Muscle layer of colon (tissue), 2 donors: ENCODE measurements around the gene CRYGN.
A peak's percentile ranks its signal among the peaks of the same experiment; 100 is the strongest.

Experiments
- H3K27ac ChIP-seq: one replicate; pipeline ENCODE4 v1.7.0; 2013; ENCODE audit warnings: low read depth, mild to moderate bottlenecking, low read length, moderate library complexity
- H3K27me3 ChIP-seq, 2 donors: one replicate each; pipeline ENCODE4 v1.7.0; 2013; ENCODE audit warnings: low read length in 2 of 2, mild to moderate bottlenecking in 2 of 2; ENCODE audit not compliant: insufficient read depth in 2 of 2, control insufficient read depth in 1 of 2
- H3K36me3 ChIP-seq: one replicate; pipeline ENCODE4 v1.7.0; 2013; ENCODE audit warnings: mild to moderate bottlenecking, low read length; ENCODE audit not compliant: insufficient read depth
- H3K4me1 ChIP-seq: one replicate; pipeline ENCODE4 v1.7.0; 2013; ENCODE audit warnings: mild to moderate bottlenecking, low read length; ENCODE audit not compliant: insufficient read depth
- H3K4me3 ChIP-seq, 2 donors: one replicate each; pipeline ENCODE4 v1.7.0; 2013; ENCODE audit warnings: low read length in 2 of 2, low read depth in 1 of 2, mild to moderate bottlenecking in 1 of 2, moderate library complexity in 1 of 2
- H3K9ac ChIP-seq: one replicate; pipeline ENCODE4 v1.7.0; 2013; ENCODE audit warnings: low read length
- H3K9me3 ChIP-seq: one replicate; pipeline ENCODE4 v1.7.0; 2013; ENCODE audit warnings: mild to moderate bottlenecking, low read length
- donor health status: abdominal sarcoma.
- donor health status: Adenocarcinoma of cecum.

The CRYGN gene

GRCh38 chr7:151416941-151417315, 23.0 kb downstream of the CRYGN start:
- Histone ChIP-seq H3K36me3 (no peaks in the 10 kb centered on the region), H3K4me3 (no peak overlapping the region), H3K9me3 (no peaks in the 10 kb centered on the region), H3K27ac (no peak overlapping the region), H3K27me3 (peaks cover 0 to 3% of the 10 kb centered on the region in 2 donors), H3K9ac (no peak overlapping the region), H3K4me1 (no peaks in the 10 kb centered on the region)

GRCh38 chr7:151416112-151416940, 23.6 kb downstream of the CRYGN start:
- no peaks in the 10 kb centered on the region for H3K36me3 ChIP-seq
- no peak overlapping the region for H3K4me3 ChIP-seq
- H3K9me3 ChIP-seq: no peaks in the 10 kb centered on the region
- no peaks in the 10 kb centered on the region for H3K4me1 ChIP-seq
- H3K9ac ChIP-seq: no peak overlapping the region
- H3K27ac ChIP-seq: no peak overlapping the region
- H3K27me3 ChIP-seq: peaks cover 0 to 9% of the 10 kb centered on the region in 2 donors

GRCh38 chr7:151415375-151416105, 24.4 kb downstream of the CRYGN start:
- Histone ChIP-seq H3K9me3 (no peaks in the 10 kb centered on the region), H3K27ac (no peak overlapping the region), H3K9ac (no peak overlapping the region), H3K27me3 (peaks cover 0 to 17% of the 10 kb centered on the region in 2 donors), H3K36me3 (no peaks in the 10 kb centered on the region), H3K4me1 (no peaks in the 10 kb centered on the region), H3K4me3 (no peak overlapping the region)

GRCh38 chr7:151413241-151413640, 26.7 kb downstream of the CRYGN start:
- no peak overlapping the region for H3K27ac ChIP-seq
- peaks cover 6 to 33% of the 10 kb centered on the region in 2 donors for H3K27me3 ChIP-seq
- H3K9me3 ChIP-seq: no peaks in the 10 kb centered on the region
- no peaks in the 10 kb centered on the region for H3K36me3 ChIP-seq
- H3K4me1 ChIP-seq: no peaks in the 10 kb centered on the region
- H3K9ac ChIP-seq: no peak overlapping the region
- H3K4me3 ChIP-seq: no peak overlapping the region

- no peak overlapping the region for H3K9ac ChIP-seq
These were observed 27.6 kb downstream of the CRYGN start for GRCh38 chr7:151412318-151412717.

GRCh38 chr7:151411551-151411950, 28.4 kb downstream of the CRYGN start:
- no peaks in the 10 kb centered on the region for H3K36me3 ChIP-seq
- H3K9me3 ChIP-seq: no peaks in the 10 kb centered on the region
- H3K4me1 ChIP-seq: no peaks in the 10 kb centered on the region
- H3K27ac ChIP-seq: no peak overlapping the region
- H3K9ac ChIP-seq: no peak overlapping the region
- H3K27me3 ChIP-seq: peaks cover 6 to 33% of the 10 kb centered on the region in 2 donors
- H3K4me3 ChIP-seq: no peak overlapping the region

More at GRCh38 chr7:151412318-151412717, 27.6 kb downstream of the CRYGN start:
- no peaks in the 10 kb centered on the region for H3K4me1 ChIP-seq
- H3K36me3 ChIP-seq: no peaks in the 10 kb centered on the region
- H3K4me3 ChIP-seq: no peak overlapping the region
- H3K27me3 ChIP-seq: peaks cover 6 to 33% of the 10 kb centered on the region in 2 donors
- no peak overlapping the region for H3K27ac ChIP-seq
- no peaks in the 10 kb centered on the region for H3K9me3 ChIP-seq

GRCh38 chr7:151410405-151411390, 29.2 kb downstream of the CRYGN start:
- Histone ChIP-seq H3K9me3 (no peaks in the 10 kb centered on the region), H3K36me3 (no peaks in the 10 kb centered on the region), H3K4me1 (no peaks in the 10 kb centered on the region), H3K27me3 (peaks cover 6 to 33% of the 10 kb centered on the region in 2 donors), H3K27ac (no peak overlapping the region), H3K4me3 (peak overlapping the region; percentile 43 to 62), H3K9ac (no peak overlapping the region)

- H3K4me1 ChIP-seq: no peaks in the 10 kb centered on the region
- no peak within 1 kb of the TSS for H3K9ac ChIP-seq
- no peaks in the 10 kb centered on the region for H3K36me3 ChIP-seq
- H3K27me3 ChIP-seq: peaks cover 6 to 33% of the 10 kb centered on the region in 2 donors
- H3K27ac ChIP-seq: no peak within 1 kb of the TSS
- peak within 1 kb of the TSS; percentile 43 to 62 for H3K4me3 ChIP-seq
- no peaks in the 10 kb centered on the region for H3K9me3 ChIP-seq
These were observed 30.1 kb downstream of the CRYGN start, which contains the start of gene WDR86 for GRCh38 chr7:151409667-151410404. Gene WDR86 (minus strand): TSS chr7:151410038. CDS start chr7:151409589, 449 bp downstream.

- H3K9ac ChIP-seq: no peak overlapping the region
- no peaks in the 10 kb centered on the region for H3K9me3 ChIP-seq
- peak overlapping the region; percentile 43 to 62 for H3K4me3 ChIP-seq
- peaks cover 6 to 33% of the 10 kb centered on the region in 2 donors for H3K27me3 ChIP-seq
- no peak overlapping the region for H3K27ac ChIP-seq
- no peaks in the 10 kb centered on the region for H3K4me1 ChIP-seq
- H3K36me3 ChIP-seq: no peaks in the 10 kb centered on the region
These were observed 30.9 kb downstream of the CRYGN start for GRCh38 chr7:151408839-151409666.

GRCh38 chr7:151408498-151408838, 31.5 kb downstream of the CRYGN start:
- no peak overlapping the region for H3K9ac ChIP-seq
- H3K36me3 ChIP-seq: no peaks in the 10 kb centered on the region
- peaks cover 6 to 33% of the 10 kb centered on the region in 2 donors for H3K27me3 ChIP-seq
- no peak overlapping the region for H3K27ac ChIP-seq
- no peaks in the 10 kb centered on the region for H3K9me3 ChIP-seq
- peaks cover 5% of the 10 kb centered on the region for H3K4me1 ChIP-seq
- H3K4me3 ChIP-seq: no peak overlapping the region
